ENCODE results near the gene POLR2H.

GRCh38 chr3:184337399-184337714 lies 24.2 kb upstream of the POLR2H start, which contains the start of gene FAM131A:
- TF ChIP-seq CTCF (IDR thresholded peaks at IDR 0.05) (no peak), POLR2A (IDR thresholded peaks at IDR 0.05) (no peak)
